Endothelial cell (in vitro differentiated cells): ENCODE results near the gene PIK3CD. TPM values are rescaled to one million over a fixed set of nuclear protein-coding genes. Genes with fewer than 3 reads are reported as not detected.

ENCODE experiments used
- DNase-seq: peaks from one replicate; pipeline ENCODE4 v3.0.0; 2021; ENCODE audit warnings: low spot score
- H3K27ac Mint-ChIP-seq: one replicate; pipeline ENCODE4 v1.8.0; 2021; ENCODE audit warnings: mixed read lengths, inconsistent platforms; ENCODE audit not compliant: unreplicated experiment
- H3K27me3 Mint-ChIP-seq: one replicate; pipeline ENCODE4 v1.8.0; 2021; ENCODE audit warnings: mild to moderate bottlenecking, moderate library complexity, mixed read lengths, inconsistent platforms; ENCODE audit not compliant: unreplicated experiment
- H3K36me3 Mint-ChIP-seq: one replicate; pipeline ENCODE4 v1.8.0; 2021; ENCODE audit warnings: mild to moderate bottlenecking, low read depth, mixed read lengths, inconsistent platforms; ENCODE audit not compliant: unreplicated experiment
- H3K4me1 Mint-ChIP-seq: one replicate; pipeline ENCODE4 v1.8.0; 2021; ENCODE audit warnings: mild to moderate bottlenecking, mixed read lengths, inconsistent platforms; ENCODE audit not compliant: unreplicated experiment
- H3K4me3 Mint-ChIP-seq: one replicate; pipeline ENCODE4 v1.8.0; 2021; ENCODE audit warnings: mild to moderate bottlenecking, mixed read lengths, inconsistent platforms; ENCODE audit not compliant: unreplicated experiment
- H3K9me3 Mint-ChIP-seq: one replicate; pipeline ENCODE4 v1.8.0; 2021; ENCODE audit warnings: mixed read lengths, inconsistent platforms; ENCODE audit not compliant: unreplicated experiment
- CTCF ChIP-seq: fragments of 200-600 bp; sonication (generic); IDR thresholded peaks from one replicate; pipeline ENCODE4 v1.5.0; 2021; ENCODE audit warnings: antibody characterized with exemption; ENCODE audit not compliant: unreplicated experiment
- total RNA-seq: library from RNA; stranded (reverse); fragmentation: NEBNext Ultra II Directional; extraction: Animal tissue kit (Norgen Biotek cat#: 25700); gene quantifications from one replicate; pipeline ENCODE4 v1.2.1, GENCODE V29; 2021; ENCODE audit not compliant: unreplicated experiment

PIK3CD gene
- total RNA-seq, 1 donor from 2014 or later, result 30.3 TPM

GRCh38 chr1:9696793-9697192 lies 45.3 kb downstream of the PIK3CD start:
- peaks cover 3% of the 10 kb centered on the region for H3K4me1 Mint-ChIP-seq

GRCh38 chr1:9699361-9699760 lies 47.8 kb downstream of the PIK3CD start:
- Mint-ChIP-seq H3K36me3 (peaks cover 13% of the 10 kb centered on the region), H3K27ac (no peak overlapping the region), H3K4me1 (peaks cover 3% of the 10 kb centered on the region), H3K9me3 (peaks cover 4% of the 10 kb centered on the region), H3K27me3 (peaks cover 1% of the 10 kb centered on the region), H3K4me3 (no peak overlapping the region)
- DNase-seq, result no peak
- TF ChIP-seq CTCF, result no peak

More at GRCh38 chr1:9696793-9697192, 45.3 kb downstream of the PIK3CD start:
- Mint-ChIP-seq H3K36me3 (peaks cover 3% of the 10 kb centered on the region), H3K4me3 (no peak overlapping the region), H3K9me3 (no peaks in the 10 kb centered on the region), H3K27me3 (peaks cover 1% of the 10 kb centered on the region), H3K27ac (no peak overlapping the region)
- no peak for DNase-seq
- TF ChIP-seq CTCF, result no peak

- Mint-ChIP-seq H3K27me3 (peaks cover 1% of the 10 kb centered on the region), H3K4me1 (peaks cover 3% of the 10 kb centered on the region), H3K36me3 (peaks cover 13% of the 10 kb centered on the region), H3K4me3 (no peak overlapping the region), H3K9me3 (peaks cover 4% of the 10 kb centered on the region), H3K27ac (no peak overlapping the region)
- no peak for TF ChIP-seq CTCF
- DNase-seq, result no peak
Observed at GRCh38 chr1:9700340-9700739, 48.8 kb downstream of the PIK3CD start.

- peaks cover 13% of the 10 kb centered on the region for H3K36me3 Mint-ChIP-seq
- no peak overlapping the region for H3K27ac Mint-ChIP-seq
- peaks cover 1% of the 10 kb centered on the region for H3K27me3 Mint-ChIP-seq
- H3K9me3 Mint-ChIP-seq, result peaks cover 4% of the 10 kb centered on the region
- peaks cover 3% of the 10 kb centered on the region for H3K4me1 Mint-ChIP-seq
- no peak for DNase-seq
- no peak overlapping the region for H3K4me3 Mint-ChIP-seq
- no peak for TF ChIP-seq CTCF
Observed at GRCh38 chr1:9701665-9702064, 50.1 kb downstream of the PIK3CD start.

GRCh38 chr1:9703165-9703509 lies 51.6 kb downstream of the PIK3CD start:
- Mint-ChIP-seq H3K36me3 (peaks cover 13% of the 10 kb centered on the region), H3K27me3 (peaks cover 1% of the 10 kb centered on the region), H3K4me3 (no peak overlapping the region), H3K9me3 (peaks cover 4% of the 10 kb centered on the region), H3K4me1 (peaks cover 3% of the 10 kb centered on the region), H3K27ac (no peak overlapping the region)
- no peak for DNase-seq
- no peak for TF ChIP-seq CTCF
